WTC11 (cell line): Measurements from ENCODE around the gene PROK2. TPM values are rescaled to one million over a fixed set of nuclear protein-coding genes. Genes with fewer than 3 reads are reported as not detected.

ENCODE experiments used
- ATAC-seq: fragments of 200-7000 bp; cut with Tn5 transposase; 2 replicates; pipeline ENCODE4 v1.10.0; 2021; ENCODE audit warnings: mild to moderate bottlenecking, moderate library complexity
- CTCF ChIA-PET: fragments of 300-600 bp; sonication (Branson Sonifier 250); formaldehyde crosslinking; loops from one replicate; lab custom pipeline; 2021; ENCODE audit warnings: antibody characterized with exemption; lab: Charles Lee
- POLR2A ChIA-PET: fragments of 350-600 bp; sonication (Branson Sonifier 250); formaldehyde crosslinking; loops from one replicate; lab custom pipeline; 2021; ENCODE audit warnings: antibody characterized with exemption; lab: Charles Lee
- DNase-seq: peaks from one replicate; pipeline ENCODE4 v3.0.0; 2021; ENCODE audit warnings: low spot score
- H3K27ac Mint-ChIP-seq: 2 replicates; pipeline ENCODE4 v1.8.0; 2021; ENCODE audit warnings: mixed read lengths
- H3K27me3 Mint-ChIP-seq: 2 replicates; pipeline ENCODE4 v1.8.0; 2021; ENCODE audit warnings: low read depth, mild to moderate bottlenecking, moderate library complexity, mixed read lengths
- H3K36me3 Mint-ChIP-seq: 2 replicates; pipeline ENCODE4 v1.8.0; 2021; ENCODE audit warnings: mixed read lengths
- H3K4me1 Mint-ChIP-seq: 2 replicates; pipeline ENCODE4 v1.8.0; 2022; ENCODE audit warnings: mixed read lengths
- H3K4me3 Mint-ChIP-seq: 2 replicates; pipeline ENCODE4 v1.8.0; 2021; ENCODE audit warnings: mild to moderate bottlenecking, moderate library complexity, mixed read lengths
- H3K9me3 Mint-ChIP-seq: 2 replicates; pipeline ENCODE4 v1.8.0; 2021; ENCODE audit warnings: mixed read lengths
- CBFB ChIP-seq: sonication (generic); formaldehyde crosslinking; IDR thresholded peaks from 2 replicates; pipeline ENCODE4 v1.8.1; 2022; ENCODE audit warnings: mild to moderate bottlenecking, low read depth, missing genetic modification reagents
- CREM ChIP-seq: sonication (generic); formaldehyde crosslinking; IDR thresholded peaks from 2 replicates; pipeline ENCODE4 v1.8.1; 2022; ENCODE audit warnings: mild to moderate bottlenecking, missing genetic modification reagents, moderate library complexity
- EMX1 ChIP-seq: fragments of 250-450 bp; sonication (Bioruptor Pico); IDR thresholded peaks from 2 replicates; pipeline ENCODE4 v1.8.0; 2021; ENCODE audit warnings: mild to moderate bottlenecking
- GRHL2 ChIP-seq: fragments of 250-450 bp; sonication (Bioruptor Pico); IDR thresholded peaks from 2 replicates; pipeline ENCODE4 v1.8.0; 2022; ENCODE audit warnings: mild to moderate bottlenecking, moderate library complexity; ENCODE audit not compliant: insufficient replicate concordance, severe bottlenecking
- KAT7 ChIP-seq: sonication (generic); formaldehyde crosslinking; IDR thresholded peaks from 2 replicates; pipeline ENCODE4 v1.8.1; 2023; ENCODE audit warnings: missing genetic modification reagents, mild to moderate bottlenecking, borderline replicate concordance
- MAX ChIP-seq: sonication (generic); formaldehyde crosslinking; IDR thresholded peaks from 2 replicates; pipeline ENCODE4 v1.8.0; 2022; ENCODE audit warnings: mild to moderate bottlenecking, missing genetic modification reagents
- MXD4 ChIP-seq: fragments of 250-450 bp; sonication (Bioruptor Pico); IDR thresholded peaks from 2 replicates; pipeline ENCODE4 v1.8.0; 2021; ENCODE audit warnings: mild to moderate bottlenecking, moderate library complexity, borderline replicate concordance
- MYBL2 ChIP-seq: sonication (generic); formaldehyde crosslinking; IDR thresholded peaks from 2 replicates; pipeline ENCODE4 v1.8.1; 2023; ENCODE audit warnings: mild to moderate bottlenecking, moderate library complexity, missing genetic modification reagents
- PRRX2 ChIP-seq: fragments of 250-450 bp; sonication (Bioruptor Pico); IDR thresholded peaks from 2 replicates; pipeline ENCODE4 v1.8.0; 2021; ENCODE audit warnings: mild to moderate bottlenecking
- RORB ChIP-seq: fragments of 250-450 bp; sonication (Bioruptor Pico); IDR thresholded peaks from 2 replicates; pipeline ENCODE4 v1.9.0; 2021; ENCODE audit warnings: mild to moderate bottlenecking
- SMAD3 ChIP-seq: sonication (generic); formaldehyde crosslinking; IDR thresholded peaks from 2 replicates; pipeline ENCODE4 v1.8.0; 2022; ENCODE audit warnings: missing genetic modification reagents, mild to moderate bottlenecking, borderline replicate concordance
- SMAD4 ChIP-seq: sonication (generic); formaldehyde crosslinking; IDR thresholded peaks from 2 replicates; pipeline ENCODE4 v1.8.0; 2022; ENCODE audit warnings: mild to moderate bottlenecking, missing genetic modification reagents
- ZNF121 ChIP-seq: sonication (generic); formaldehyde crosslinking; IDR thresholded peaks from 2 replicates; pipeline ENCODE4 v1.8.0; 2023; ENCODE audit warnings: missing genetic modification reagents
- ZNF219 ChIP-seq: sonication (generic); formaldehyde crosslinking; IDR thresholded peaks from 2 replicates; pipeline ENCODE4 v1.8.0; 2023; ENCODE audit warnings: missing genetic modification reagents, mild to moderate bottlenecking, borderline replicate concordance
- total RNA-seq: library from RNA; stranded (reverse); gene quantifications from 3 replicates; pipeline ENCODE4 v1.2.3, GENCODE V29; 2021
- TF ChIP-seq, protein P1 (sequence below): sonication (generic); formaldehyde crosslinking; IDR thresholded peaks from 2 replicates; pipeline ENCODE4 v1.8.0; 2023; ENCODE audit warnings: missing genetic modification reagents
- TF ChIP-seq, protein P2 (sequence below): sonication (generic); formaldehyde crosslinking; conservative IDR thresholded peaks from 2 replicates; pipeline ENCODE4 v1.8.1; 2023; ENCODE audit warnings: mild to moderate bottlenecking, low read depth, missing genetic modification reagents, moderate library complexity
- TF ChIP-seq, protein P3 (sequence below): sonication (generic); formaldehyde crosslinking; IDR thresholded peaks from 2 replicates; pipeline ENCODE4 v1.8.1; 2023; ENCODE audit warnings: mild to moderate bottlenecking, missing genetic modification reagents, moderate library complexity
- TF ChIP-seq, protein P4 (sequence below): sonication (generic); formaldehyde crosslinking; IDR thresholded peaks from 2 replicates; pipeline ENCODE4 v1.8.1; 2022; ENCODE audit warnings: low read depth, missing genetic modification reagents, borderline replicate concordance

Gene PROK2
- total RNA-seq, 1 experiment from 2014 or later, result 0.92 TPM

DNA sequence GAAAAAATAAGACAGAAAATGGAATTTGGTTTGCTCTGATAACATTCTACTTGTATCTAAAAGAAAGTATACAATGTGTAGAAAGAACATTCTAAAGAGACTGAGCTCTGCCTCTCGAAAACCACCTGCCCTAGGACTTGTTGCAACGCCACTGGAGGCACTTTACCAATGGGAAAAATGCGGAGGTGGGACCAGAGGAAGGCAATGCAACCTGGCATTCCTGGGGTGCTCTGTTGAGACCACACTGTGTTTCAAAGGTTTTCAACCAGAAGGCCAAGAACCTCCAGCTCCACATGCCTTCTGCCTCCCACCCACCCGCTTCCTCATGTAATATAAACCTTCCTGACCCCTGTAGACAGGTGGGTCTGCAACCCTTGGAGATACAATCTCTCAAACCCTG is 4.5 kb downstream of the PROK2 start:
- peak; percentile 76 for ATAC-seq
- H3K4me1 Mint-ChIP-seq, result peaks cover 51% of the 10 kb centered on the region
- no peak overlapping the region for H3K4me3 Mint-ChIP-seq
- ChIA-PET POLR2A (interaction anchor here (0.6 kb wide), 1 partner anchor 20 kb away, joined by 6 read pairs; no protein-coding TSS in a partner anchor), CTCF (interaction anchor here (1.0 to 1.3 kb wide), 5 partner anchors 50 to 99 kb away, joined by 3 to 6 read pairs (median 4); no protein-coding TSS in a partner anchor)
- TF ChIP-seq, protein P1, sequence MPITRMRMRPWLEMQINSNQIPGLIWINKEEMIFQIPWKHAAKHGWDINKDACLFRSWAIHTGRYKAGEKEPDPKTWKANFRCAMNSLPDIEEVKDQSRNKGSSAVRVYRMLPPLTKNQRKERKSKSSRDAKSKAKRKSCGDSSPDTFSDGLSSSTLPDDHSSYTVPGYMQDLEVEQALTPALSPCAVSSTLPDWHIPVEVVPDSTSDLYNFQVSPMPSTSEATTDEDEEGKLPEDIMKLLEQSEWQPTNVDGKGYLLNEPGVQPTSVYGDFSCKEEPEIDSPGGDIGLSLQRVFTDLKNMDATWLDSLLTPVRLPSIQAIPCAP (CRISPR knock-in tag), result no peak
- TF ChIP-seq ZNF219, result no peak
- no peak for TF ChIP-seq SMAD4 (CRISPR knock-in tag)
- no peak for TF ChIP-seq MAX (CRISPR knock-in tag)
- TF ChIP-seq, protein P2, sequence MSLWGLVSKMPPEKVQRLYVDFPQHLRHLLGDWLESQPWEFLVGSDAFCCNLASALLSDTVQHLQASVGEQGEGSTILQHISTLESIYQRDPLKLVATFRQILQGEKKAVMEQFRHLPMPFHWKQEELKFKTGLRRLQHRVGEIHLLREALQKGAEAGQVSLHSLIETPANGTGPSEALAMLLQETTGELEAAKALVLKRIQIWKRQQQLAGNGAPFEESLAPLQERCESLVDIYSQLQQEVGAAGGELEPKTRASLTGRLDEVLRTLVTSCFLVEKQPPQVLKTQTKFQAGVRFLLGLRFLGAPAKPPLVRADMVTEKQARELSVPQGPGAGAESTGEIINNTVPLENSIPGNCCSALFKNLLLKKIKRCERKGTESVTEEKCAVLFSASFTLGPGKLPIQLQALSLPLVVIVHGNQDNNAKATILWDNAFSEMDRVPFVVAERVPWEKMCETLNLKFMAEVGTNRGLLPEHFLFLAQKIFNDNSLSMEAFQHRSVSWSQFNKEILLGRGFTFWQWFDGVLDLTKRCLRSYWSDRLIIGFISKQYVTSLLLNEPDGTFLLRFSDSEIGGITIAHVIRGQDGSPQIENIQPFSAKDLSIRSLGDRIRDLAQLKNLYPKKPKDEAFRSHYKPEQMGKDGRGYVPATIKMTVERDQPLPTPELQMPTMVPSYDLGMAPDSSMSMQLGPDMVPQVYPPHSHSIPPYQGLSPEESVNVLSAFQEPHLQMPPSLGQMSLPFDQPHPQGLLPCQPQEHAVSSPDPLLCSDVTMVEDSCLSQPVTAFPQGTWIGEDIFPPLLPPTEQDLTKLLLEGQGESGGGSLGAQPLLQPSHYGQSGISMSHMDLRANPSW (CRISPR knock-in tag), result no peak
- TF ChIP-seq CREM (CRISPR knock-in tag), result no peak
- TF ChIP-seq EMX1 (CRISPR knock-in tag), result no peak
- no peaks in the 10 kb centered on the region for H3K9me3 Mint-ChIP-seq
- DNase-seq, result peak; percentile 25
- no peak overlapping the region; the same call in 1 of the 2 replicates for H3K27ac Mint-ChIP-seq
- H3K27me3 Mint-ChIP-seq, result peaks cover 44% of the 10 kb centered on the region
- H3K36me3 Mint-ChIP-seq, result no peaks in the 10 kb centered on the region

DNA sequence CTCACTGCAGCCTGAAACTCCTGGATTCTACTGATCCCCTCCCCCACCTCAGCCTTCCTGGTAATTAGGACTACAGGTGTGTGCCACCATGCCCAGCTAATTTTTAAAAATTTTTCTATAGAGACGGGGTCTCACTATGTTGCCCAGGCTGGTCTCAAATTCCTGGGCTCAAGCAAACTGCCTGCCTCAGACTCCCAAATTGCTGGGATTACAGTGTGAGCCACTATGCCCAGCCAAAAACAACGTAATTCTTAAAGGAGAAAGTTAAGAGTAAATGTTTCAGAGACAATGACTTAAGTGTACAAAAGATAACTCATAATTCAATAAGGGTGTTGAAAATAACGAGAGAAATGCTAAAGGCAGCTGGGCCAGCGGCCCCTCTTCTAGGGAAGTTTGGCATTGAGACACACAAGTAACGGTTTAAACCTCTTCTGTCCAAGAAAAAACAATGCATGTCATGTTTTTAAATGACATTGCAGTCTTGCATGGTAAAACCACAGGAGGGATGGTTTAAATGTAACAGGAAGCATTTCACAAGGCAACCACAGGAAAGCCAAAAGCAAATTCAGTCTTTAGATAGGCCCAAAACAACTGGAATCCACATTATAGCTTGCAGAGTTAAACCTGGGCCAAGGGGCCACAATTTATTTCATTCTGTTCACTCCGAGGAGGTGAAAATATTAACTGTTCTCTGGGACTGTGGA is 5.1 kb downstream of the PROK2 start:
- Mint-ChIP-seq H3K9me3 (no peaks in the 10 kb centered on the region), H3K4me3 (no peak overlapping the region), H3K27ac (no peak overlapping the region; the same call in 1 of the 2 replicates), H3K4me1 (peaks cover 49% of the 10 kb centered on the region), H3K27me3 (peaks cover 45% of the 10 kb centered on the region), H3K36me3 (no peaks in the 10 kb centered on the region)
- TF ChIP-seq ZNF121 (CRISPR knock-in tag) (peak; percentile 92), GRHL2 (CRISPR knock-in tag) (no peak)
- DNase-seq (no peak), ATAC-seq (peak; percentile 32)
- CTCF ChIA-PET, result interaction anchor here (1.0 to 1.3 kb wide), 5 partner anchors 50 to 98 kb away, joined by 3 to 6 read pairs (median 4); no protein-coding TSS in a partner anchor
- POLR2A ChIA-PET, result no interaction called here

GRCh38 chr3:71778353-71778752 is 6.6 kb downstream of the PROK2 start:
- TF ChIP-seq, protein P3, sequence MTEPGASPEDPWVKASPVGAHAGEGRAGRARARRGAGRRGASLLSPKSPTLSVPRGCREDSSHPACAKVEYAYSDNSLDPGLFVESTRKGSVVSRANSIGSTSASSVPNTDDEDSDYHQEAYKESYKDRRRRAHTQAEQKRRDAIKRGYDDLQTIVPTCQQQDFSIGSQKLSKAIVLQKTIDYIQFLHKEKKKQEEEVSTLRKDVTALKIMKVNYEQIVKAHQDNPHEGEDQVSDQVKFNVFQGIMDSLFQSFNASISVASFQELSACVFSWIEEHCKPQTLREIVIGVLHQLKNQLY (CRISPR knock-in tag), result no peak
- TF ChIP-seq KAT7 (CRISPR knock-in tag) (no peak), CBFB (CRISPR knock-in tag) (no peak)
- peaks cover 45% of the 10 kb centered on the region for H3K4me1 Mint-ChIP-seq
- H3K4me3 Mint-ChIP-seq, result no peak overlapping the region
- DNase-seq (no peak), ATAC-seq (no peak)
- H3K27ac Mint-ChIP-seq, result no peak overlapping the region
- no peaks in the 10 kb centered on the region for H3K36me3 Mint-ChIP-seq
- CTCF ChIA-PET, result no interaction called here
- POLR2A ChIA-PET, result interaction anchor here (0.7 kb wide), 1 partner anchor 1253 kb away, joined by 4 read pairs; no protein-coding TSS in a partner anchor
- H3K27me3 Mint-ChIP-seq, result peaks cover 44% of the 10 kb centered on the region
- H3K9me3 Mint-ChIP-seq, result no peaks in the 10 kb centered on the region

DNA sequence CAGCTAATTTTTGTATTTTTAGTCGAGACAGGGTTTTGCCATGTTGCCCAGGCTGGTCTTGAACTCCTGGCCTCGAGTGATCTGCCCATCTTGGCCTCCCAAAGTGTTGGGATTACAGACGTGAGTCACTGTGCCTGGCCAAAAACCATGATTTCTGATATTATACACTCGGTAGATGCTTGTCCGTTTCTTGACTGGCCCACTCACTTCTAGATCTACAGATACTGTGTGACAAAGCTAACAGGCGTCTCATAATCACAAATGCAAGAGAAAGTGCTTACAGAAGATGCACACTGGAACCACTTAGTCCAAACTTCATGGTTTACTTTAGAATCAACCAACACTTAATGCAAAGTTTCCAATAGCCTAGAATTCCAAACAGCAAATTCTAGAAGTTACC is 8.4 kb downstream of the PROK2 start:
- ATAC-seq (no peak), DNase-seq (no peak)
- Mint-ChIP-seq H3K4me1 (peaks cover 53% of the 10 kb centered on the region), H3K4me3 (no peak overlapping the region), H3K36me3 (no peaks in the 10 kb centered on the region), H3K9me3 (no peaks in the 10 kb centered on the region), H3K27me3 (peaks cover 27% of the 10 kb centered on the region), H3K27ac (no peak overlapping the region)
- TF ChIP-seq SMAD3 (CRISPR knock-in tag) (no peak), MXD4 (CRISPR knock-in tag) (no peak), MYBL2 (no peak), PRRX2 (CRISPR knock-in tag) (no peak), RORB (CRISPR knock-in tag) (no peak)
- TF ChIP-seq, protein P4, sequence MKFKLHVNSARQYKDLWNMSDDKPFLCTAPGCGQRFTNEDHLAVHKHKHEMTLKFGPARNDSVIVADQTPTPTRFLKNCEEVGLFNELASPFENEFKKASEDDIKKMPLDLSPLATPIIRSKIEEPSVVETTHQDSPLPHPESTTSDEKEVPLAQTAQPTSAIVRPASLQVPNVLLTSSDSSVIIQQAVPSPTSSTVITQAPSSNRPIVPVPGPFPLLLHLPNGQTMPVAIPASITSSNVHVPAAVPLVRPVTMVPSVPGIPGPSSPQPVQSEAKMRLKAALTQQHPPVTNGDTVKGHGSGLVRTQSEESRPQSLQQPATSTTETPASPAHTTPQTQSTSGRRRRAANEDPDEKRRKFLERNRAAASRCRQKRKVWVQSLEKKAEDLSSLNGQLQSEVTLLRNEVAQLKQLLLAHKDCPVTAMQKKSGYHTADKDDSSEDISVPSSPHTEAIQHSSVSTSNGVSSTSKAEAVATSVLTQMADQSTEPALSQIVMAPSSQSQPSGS (CRISPR knock-in tag), result no peak
- ChIA-PET POLR2A (no interaction called here), CTCF (no interaction called here)
